Stimulated activated CD8-positive, alpha-beta memory T cell treated with anti-CD3 and anti-CD28 coated beads, Interleukin-7, amount 100 ng/mL, for 4 hours (primary cell): ENCODE data around the gene USP26.
"Not testable (repeated sequence)": the region's sequence is repeated elsewhere in the genome, so short reads cannot be mapped to it uniquely, and the experiment has no call there.

Experiments used
- DNase-seq, 2 donors: peaks; one replicate each; pipeline ENCODE4 v3.0.0-alpha.2; 2020; ENCODE audit warnings: low read depth in 2 of 2

USP26 gene

GRCh38 chrX:133042260-133042659 is 54.6 kb downstream of the USP26 start:
- DNase-seq, result no peak

GRCh38 chrX:133033010-133033409 is 63.9 kb downstream of the USP26 start:
- DNase-seq, result no peak

GRCh38 chrX:133018229-133018628 is 78.7 kb downstream of the USP26 start:
- no peak for DNase-seq

GRCh38 chrX:133007458-133007857 is 89.5 kb downstream of the USP26 start:
- DNase-seq, result no peak

GRCh38 chrX:133005616-133006015 is 91.3 kb downstream of the USP26 start:
- no peak for DNase-seq

GRCh38 chrX:133005042-133005441 is 91.9 kb downstream of the USP26 start:
- no peak for DNase-seq

GRCh38 chrX:132999209-132999608 is 97.7 kb downstream of the USP26 start:
- DNase-seq, result no peak

- DNase-seq, result no peak
Measured at GRCh38 chrX:132990835-132991234, 106.1 kb downstream of the USP26 start.

- DNase-seq, result no peak
Measured at GRCh38 chrX:132986556-132986955, 110.4 kb downstream of the USP26 start.

- no peak for DNase-seq
Measured at GRCh38 chrX:132984058-132984650, 112.8 kb downstream of the USP26 start.

GRCh38 chrX:132983496-132983895 is 113.4 kb downstream of the USP26 start:
- no peak for DNase-seq

GRCh38 chrX:132980035-132980434 is 116.9 kb downstream of the USP26 start:
- DNase-seq, result not testable (repeated sequence)
